Measurements from ENCODE around the gene ANKH. TPM values are rescaled to one million over a fixed set of nuclear protein-coding genes. Genes with fewer than 3 reads are reported as not detected.

Gene ANKH
- total RNA-seq, 1 experiment from 2014 or later, result 81.4 TPM

- Histone ChIP-seq H3K4me3 (no peak overlapping the region), H3K4me1 (replicated peaks; ENCODE audit: insufficient read depth) (peaks cover 20% of the 10 kb centered on the region), H3K4me2 (no peak overlapping the region), H3F3A (ENCODE audit: insufficient read depth, low read depth) (peaks cover 9% of the 10 kb centered on the region; the same call in 1 of the 2 replicates), H3K27ac (no peak overlapping the region), H4K20me1 (ENCODE audit: insufficient read depth) (no peaks in the 10 kb centered on the region), H3K36me3 (ENCODE audit: low read depth) (no peaks in the 10 kb centered on the region), H3K9me3 (ENCODE audit: insufficient read depth, low read depth) (no peaks in the 10 kb centered on the region), H3K27me3 (ENCODE audit: insufficient read depth, low read depth) (no peaks in the 10 kb centered on the region), H3K9me2 (ENCODE audit: insufficient read depth) (no peaks in the 10 kb centered on the region; the same call in 1 of the 2 replicates), H3K79me2 (ENCODE audit: low read depth) (no peaks in the 10 kb centered on the region), H2AFZ (no peak overlapping the region)
- TF ChIP-seq CTCF (conservative IDR thresholded peaks at IDR 0.05) (no peak), EZH2 (IDR thresholded peaks at IDR 0.05; ENCODE audit: low read depth) (no peak)
- POLR2A ChIA-PET (ENCODE audit: unreplicated experiment), result no interaction called here
- intact Hi-C loops (cut with micrococcal nuclease; ENCODE audit: unreplicated experiment), result no loop called here
- no peak for DNase-seq
- no TSS peak for BruUV-seq (replicated peaks)
- CTCF ChIA-PET, result no interaction called here
Measured at GRCh38 chr5:14807471-14807870, 64.1 kb downstream of the ANKH start.

- no peak overlapping the region for H3K4me3 ChIP-seq
- no peak for DNase-seq
- ChIA-PET POLR2A (ENCODE audit: unreplicated experiment) (no interaction called here), CTCF (no interaction called here)
- no peaks in the 10 kb centered on the region; the same call in 1 of the 2 replicates for H3K9me2 ChIP-seq (ENCODE audit: insufficient read depth)
- no peak overlapping the region for H2AFZ ChIP-seq
- no peaks in the 10 kb centered on the region for H3K27me3 ChIP-seq (ENCODE audit: insufficient read depth, low read depth)
- no peak overlapping the region for H3K4me2 ChIP-seq
- H3K9me3 ChIP-seq (ENCODE audit: insufficient read depth, low read depth), result no peaks in the 10 kb centered on the region
- no peak for TF ChIP-seq EZH2 (IDR thresholded peaks at IDR 0.05; ENCODE audit: low read depth)
- no peak for TF ChIP-seq CTCF (conservative IDR thresholded peaks at IDR 0.05)
- H3F3A ChIP-seq (ENCODE audit: insufficient read depth, low read depth), result peaks cover 9% of the 10 kb centered on the region; the same call in 1 of the 2 replicates
- no peaks in the 10 kb centered on the region for H3K36me3 ChIP-seq (ENCODE audit: low read depth)
- no peaks in the 10 kb centered on the region for H4K20me1 ChIP-seq (ENCODE audit: insufficient read depth)
- no peak overlapping the region for H3K27ac ChIP-seq
- intact Hi-C loops (cut with micrococcal nuclease; ENCODE audit: unreplicated experiment), result no loop called here
- no peaks in the 10 kb centered on the region for H3K79me2 ChIP-seq (ENCODE audit: low read depth)
- no TSS peak for BruUV-seq (replicated peaks)
- peaks cover 20% of the 10 kb centered on the region for H3K4me1 ChIP-seq (replicated peaks; ENCODE audit: insufficient read depth)
Measured at GRCh38 chr5:14806456-14806855, 65.1 kb downstream of the ANKH start.

GRCh38 chr5:14802541-14802940 is 69.0 kb downstream of the ANKH start:
- intact Hi-C loops (cut with micrococcal nuclease; ENCODE audit: unreplicated experiment), result loop anchor here (5.0 kb wide), 1 partner anchor 155 kb away; no protein-coding TSS in a partner anchor
- no peaks in the 10 kb centered on the region for H3K4me1 ChIP-seq (replicated peaks; ENCODE audit: insufficient read depth)
- H3K4me3 ChIP-seq, result no peak overlapping the region
- H3K9me2 ChIP-seq (ENCODE audit: insufficient read depth), result no peaks in the 10 kb centered on the region
- no peak overlapping the region for H3K4me2 ChIP-seq
- no peaks in the 10 kb centered on the region for H3K36me3 ChIP-seq (ENCODE audit: low read depth)
- no TSS peak for BruUV-seq (replicated peaks)
- TF ChIP-seq EZH2 (IDR thresholded peaks at IDR 0.05; ENCODE audit: low read depth) (no peak), CTCF (conservative IDR thresholded peaks at IDR 0.05) (no peak)
- H3F3A ChIP-seq (ENCODE audit: insufficient read depth, low read depth), result no peaks in the 10 kb centered on the region
- H3K27ac ChIP-seq, result no peak overlapping the region
- no peaks in the 10 kb centered on the region for H3K9me3 ChIP-seq (ENCODE audit: insufficient read depth, low read depth)
- no peaks in the 10 kb centered on the region; the same call in 1 of the 2 replicates for H3K27me3 ChIP-seq (ENCODE audit: insufficient read depth, low read depth)
- no peak for DNase-seq
- CTCF ChIA-PET, result no interaction called here
- POLR2A ChIA-PET (ENCODE audit: unreplicated experiment), result no interaction called here
- H4K20me1 ChIP-seq (ENCODE audit: insufficient read depth), result no peaks in the 10 kb centered on the region
- no peak overlapping the region for H2AFZ ChIP-seq
- H3K79me2 ChIP-seq (ENCODE audit: low read depth), result no peaks in the 10 kb centered on the region
